Fibroblast of villous mesenchyme (primary cell): ENCODE data around the gene FKBP1A. TPM values are rescaled to one million over a fixed set of nuclear protein-coding genes. Genes with fewer than 3 reads are reported as not detected.
A peak's percentile ranks its signal among the peaks of the same experiment; 100 is the strongest.

Experiments used
- DNase-seq: peaks from one replicate; pipeline ENCODE4 v3.0.0-alpha.2; 2010; ENCODE audit warnings: low read depth
- H3K4me3 ChIP-seq: 2 replicates; pipeline ENCODE4 v1.5.1; 2011; ENCODE audit warnings: low read depth, mild to moderate bottlenecking, low read length
- CTCF ChIP-seq: IDR thresholded peaks from 2 replicates; pipeline ENCODE4 v1.5.1; 2012; ENCODE audit warnings: low read depth, mild to moderate bottlenecking, low read length; ENCODE audit not compliant: insufficient read depth
- total RNA-seq: library from RNA; depleted of rRNA; stranded (reverse); fragments of >200 nt; gene quantifications from 2 replicates; pipeline ENCODE4 v1.2.3, GENCODE V29; 2012

Gene FKBP1A
- total RNA-seq, 1 donor, result 172 TPM

GRCh38 chr20:1325173-1326030 lies 67.5 kb downstream of the FKBP1A start:
- TF ChIP-seq CTCF, result no peak
- peak; percentile 99 for DNase-seq
- H3K4me3 ChIP-seq, result peak overlapping the region; percentile 86

GRCh38 chr20:1324598-1325172 lies 68.2 kb downstream of the FKBP1A start:
- DNase-seq, result peak; percentile 89
- no peak for TF ChIP-seq CTCF
- peak overlapping the region; percentile 86 for H3K4me3 ChIP-seq

GRCh38 chr20:1323830-1324597 lies 68.8 kb downstream of the FKBP1A start:
- no peak for TF ChIP-seq CTCF
- H3K4me3 ChIP-seq, result no peak overlapping the region
- peak; percentile 22 for DNase-seq

GRCh38 chr20:1323256-1323655 lies 69.6 kb downstream of the FKBP1A start:
- TF ChIP-seq CTCF, result no peak
- H3K4me3 ChIP-seq, result no peak overlapping the region
- no peak for DNase-seq

GRCh38 chr20:1322511-1323245 lies 70.2 kb downstream of the FKBP1A start:
- peak; percentile 98 for DNase-seq
- TF ChIP-seq CTCF, result no peak
- H3K4me3 ChIP-seq, result no peak overlapping the region

GRCh38 chr20:1321654-1321939 lies 71.3 kb downstream of the FKBP1A start:
- no peak for DNase-seq
- H3K4me3 ChIP-seq, result no peak overlapping the region
- TF ChIP-seq CTCF, result no peak
